ENCODE measurements around the gene AARS2.

The AARS2 gene

GRCh38 chr6:44300292-44300823, 12.8 kb downstream of the AARS2 start:
- no peak for DNase-seq (ENCODE audit: low spot score)

- DNase-seq (ENCODE audit: low spot score): no peak
Measured at GRCh38 chr6:44298864-44299263, 14.3 kb downstream of the AARS2 start.

- DNase-seq (ENCODE audit: low spot score): no peak
Measured at GRCh38 chr6:44298055-44298803, 14.9 kb downstream of the AARS2 start.

GRCh38 chr6:44297063-44298038, 15.8 kb downstream of the AARS2 start:
- DNase-seq (ENCODE audit: low spot score): no peak

GRCh38 chr6:44294832-44295791, 18.0 kb downstream of the AARS2 start:
- DNase-seq (ENCODE audit: low spot score): no peak

- DNase-seq (ENCODE audit: low spot score): no peak
Measured at GRCh38 chr6:44292661-44293365, 20.3 kb downstream of the AARS2 start.

GRCh38 chr6:44291841-44292240, 21.3 kb downstream of the AARS2 start:
- DNase-seq (ENCODE audit: low spot score): no peak

GRCh38 chr6:44289726-44290260, 23.4 kb downstream of the AARS2 start:
- no peak for DNase-seq (ENCODE audit: low spot score)

GRCh38 chr6:44286747-44287146, 26.4 kb downstream of the AARS2 start:
- no peak for DNase-seq (ENCODE audit: low spot score)

GRCh38 chr6:44286285-44286565, 26.9 kb downstream of the AARS2 start:
- DNase-seq (ENCODE audit: low spot score): no peak

GRCh38 chr6:44285552-44286284, 27.4 kb downstream of the AARS2 start:
- no peak for DNase-seq (ENCODE audit: low spot score)

GRCh38 chr6:44284867-44285266, 28.3 kb downstream of the AARS2 start:
- DNase-seq (ENCODE audit: low spot score): no peak

GRCh38 chr6:44284121-44284520, 29.0 kb downstream of the AARS2 start:
- no peak for DNase-seq (ENCODE audit: low spot score)

GRCh38 chr6:44278774-44279697, 34.1 kb downstream of the AARS2 start:
- DNase-seq (ENCODE audit: low spot score): no peak

GRCh38 chr6:44278315-44278714, 34.8 kb downstream of the AARS2 start:
- DNase-seq (ENCODE audit: low spot score): no peak

- no peak for DNase-seq (ENCODE audit: low spot score)
Measured at GRCh38 chr6:44277763-44278162, 35.4 kb downstream of the AARS2 start.

GRCh38 chr6:44276667-44277640, 36.2 kb downstream of the AARS2 start:
- no peak for DNase-seq (ENCODE audit: low spot score)

Measured in hematopoietic multipotent progenitor cell treated with erythropoietin and hydrocortisone succinate and interleukin-3 and kit ligand, for 17 days (in vitro differentiated cells).